CD4-positive, alpha-beta T cell treated with Interleukin-15 for 4 hours (primary cell): ENCODE data around the gene PRIM2.
"Not testable (repeated sequence)": the region's sequence is repeated elsewhere in the genome, so short reads cannot be mapped to it uniquely, and the experiment has no call there.

ENCODE experiments used
- DNase-seq: peaks from one replicate; pipeline ENCODE4 v3.0.0-alpha.2; 2020; ENCODE audit warnings: low spot score

Gene PRIM2

GRCh38 chr6:57505251-57505650 lies 187.8 kb downstream of the PRIM2 start:
- DNase-seq, result not testable (repeated sequence)

GRCh38 chr6:57510390-57510789 lies 193.0 kb downstream of the PRIM2 start:
- DNase-seq, result not testable (repeated sequence)

DNA sequence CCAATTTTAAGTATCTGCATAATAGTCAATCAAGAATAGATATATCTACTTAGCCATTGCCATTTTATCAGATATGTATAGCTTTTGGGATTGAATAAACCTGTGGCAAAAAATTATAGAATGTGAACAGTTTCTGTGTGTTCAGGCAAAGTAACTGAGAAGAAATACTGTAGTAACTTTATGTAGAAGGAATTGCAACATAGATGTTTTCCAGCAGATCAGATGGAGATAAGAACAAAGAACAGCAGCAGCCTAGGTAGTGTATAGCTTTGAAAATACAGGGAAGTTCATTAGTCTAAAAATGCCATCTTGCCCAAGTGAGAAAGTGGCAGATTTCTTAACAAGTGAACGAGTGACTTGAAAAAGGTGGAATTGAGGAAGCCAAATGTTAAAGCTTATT lies 197.7 kb downstream of the PRIM2 start:
- not testable (repeated sequence) for DNase-seq

- not testable (repeated sequence) for DNase-seq
These were observed 198.4 kb downstream of the PRIM2 start for GRCh38 chr6:57515845-57516244.

- DNase-seq, result not testable (repeated sequence)
These were observed 199.3 kb downstream of the PRIM2 start for GRCh38 chr6:57516776-57517175.

DNA sequence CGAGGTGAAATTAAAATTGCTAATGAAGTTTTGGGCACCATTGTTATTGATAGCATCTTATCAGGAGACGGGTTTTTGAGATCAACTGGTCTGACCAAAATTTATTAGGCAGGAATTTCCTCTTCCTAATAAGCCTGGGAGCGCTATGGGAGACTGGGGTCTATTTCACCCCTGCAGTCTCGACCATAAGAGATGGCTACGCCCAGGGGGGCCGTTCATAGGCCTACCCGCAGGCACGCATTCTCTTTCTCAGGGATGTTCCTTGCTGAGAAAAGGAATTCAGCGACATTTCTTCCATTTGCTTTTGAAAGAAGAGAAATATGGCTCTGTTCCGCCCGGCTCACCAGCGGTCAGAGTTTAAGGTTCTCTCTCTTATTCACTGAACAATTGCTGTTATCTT lies 201.8 kb downstream of the PRIM2 start:
- DNase-seq, result not testable (repeated sequence)

- DNase-seq, result not testable (repeated sequence)
These were observed 203.7 kb downstream of the PRIM2 start for GRCh38 chr6:57521085-57521484.

GRCh38 chr6:57523221-57523620 lies 205.8 kb downstream of the PRIM2 start:
- DNase-seq, result not testable (repeated sequence)

- not testable (repeated sequence) for DNase-seq
These were observed 212.3 kb downstream of the PRIM2 start for GRCh38 chr6:57529755-57530154.

DNA sequence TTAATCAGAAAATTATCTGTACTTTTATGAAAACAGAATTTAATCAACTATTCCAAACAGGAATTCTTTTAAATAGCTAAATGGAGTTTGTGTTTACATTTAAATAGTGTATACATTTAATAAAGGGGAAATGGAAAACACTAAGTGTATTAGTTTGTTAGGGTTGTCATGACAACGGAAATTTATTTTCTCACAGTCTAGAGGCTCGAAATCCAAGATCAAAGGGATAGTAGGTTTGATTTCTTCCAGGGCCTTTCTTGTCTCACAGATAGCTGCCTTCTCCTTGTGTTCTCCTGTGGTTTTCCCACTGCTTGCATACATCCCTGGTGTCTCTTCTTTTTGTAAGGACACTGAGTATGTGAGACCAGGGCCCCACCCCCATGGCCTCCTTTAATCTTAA lies 215.2 kb downstream of the PRIM2 start:
- not testable (repeated sequence) for DNase-seq

- DNase-seq, result not testable (repeated sequence)
These were observed 217.7 kb downstream of the PRIM2 start for GRCh38 chr6:57535121-57535520.

DNA sequence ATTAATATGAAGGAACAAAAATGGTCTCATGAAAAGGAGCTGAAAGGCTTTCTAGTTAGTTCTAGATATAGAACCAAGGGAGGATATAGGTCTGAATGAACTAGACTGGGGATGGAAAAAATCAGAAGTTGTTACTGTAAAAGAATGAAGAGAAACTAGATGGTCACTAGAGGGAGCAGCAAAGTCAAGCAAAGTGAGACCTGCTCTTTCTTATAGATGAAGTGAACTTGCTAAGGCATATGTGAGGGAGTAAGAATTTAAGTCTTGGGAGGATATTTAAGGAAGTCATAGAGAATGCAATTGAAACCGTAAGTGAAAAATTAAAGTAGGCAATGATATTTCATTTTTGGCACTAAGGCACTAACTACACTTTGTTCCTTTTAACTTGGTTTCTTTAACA lies 218.6 kb downstream of the PRIM2 start:
- not testable (repeated sequence) for DNase-seq

GRCh38 chr6:57537916-57538315 lies 220.5 kb downstream of the PRIM2 start:
- not testable (repeated sequence) for DNase-seq

GRCh38 chr6:57551961-57552360 lies 234.5 kb downstream of the PRIM2 start:
- DNase-seq, result not testable (repeated sequence)

GRCh38 chr6:57557855-57558254 lies 240.4 kb downstream of the PRIM2 start:
- not testable (repeated sequence) for DNase-seq

GRCh38 chr6:57559170-57559569 lies 241.7 kb downstream of the PRIM2 start:
- not testable (repeated sequence) for DNase-seq

- not testable (repeated sequence) for DNase-seq
These were observed 244.8 kb downstream of the PRIM2 start for GRCh38 chr6:57562233-57562632.

DNA sequence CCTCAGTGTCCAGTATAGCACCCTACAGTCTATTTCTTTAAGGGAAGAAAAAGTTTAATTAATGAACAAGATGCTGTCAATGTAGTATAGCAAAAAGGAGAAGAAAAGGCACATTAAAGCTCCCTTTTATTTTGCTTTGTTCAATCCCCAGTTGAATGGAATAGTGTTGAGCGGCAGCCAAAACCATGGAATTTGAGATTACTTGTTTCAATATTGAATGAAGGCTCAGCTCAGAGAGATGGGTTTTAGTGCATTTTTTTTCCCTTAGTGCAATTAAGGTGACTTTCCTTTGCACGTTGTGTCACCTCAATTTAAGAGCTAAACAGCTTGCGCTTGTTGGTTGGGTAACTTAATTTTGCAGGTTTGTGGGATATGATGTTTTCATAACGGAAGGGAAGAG lies 254.7 kb downstream of the PRIM2 start:
- DNase-seq, result not testable (repeated sequence)

DNA sequence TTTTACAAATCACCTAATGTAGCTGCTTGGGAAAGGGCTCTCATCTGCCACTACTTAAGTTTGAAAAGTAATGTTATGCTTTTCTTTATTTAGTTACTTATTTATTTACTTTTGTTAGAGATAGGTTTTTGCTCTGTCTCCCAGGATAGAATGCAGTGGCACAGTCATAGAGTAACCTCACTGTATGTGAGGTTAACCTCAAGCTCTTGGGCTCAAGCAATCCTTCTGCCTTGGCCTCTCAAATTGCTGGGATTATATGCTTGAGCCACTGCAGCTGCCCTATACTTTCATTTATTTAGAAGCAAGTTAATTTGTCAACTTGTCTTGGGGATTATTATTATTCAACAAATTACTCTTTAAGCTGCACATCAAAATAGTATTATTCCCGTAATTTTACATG lies 255.4 kb downstream of the PRIM2 start:
- DNase-seq, result not testable (repeated sequence)

DNA sequence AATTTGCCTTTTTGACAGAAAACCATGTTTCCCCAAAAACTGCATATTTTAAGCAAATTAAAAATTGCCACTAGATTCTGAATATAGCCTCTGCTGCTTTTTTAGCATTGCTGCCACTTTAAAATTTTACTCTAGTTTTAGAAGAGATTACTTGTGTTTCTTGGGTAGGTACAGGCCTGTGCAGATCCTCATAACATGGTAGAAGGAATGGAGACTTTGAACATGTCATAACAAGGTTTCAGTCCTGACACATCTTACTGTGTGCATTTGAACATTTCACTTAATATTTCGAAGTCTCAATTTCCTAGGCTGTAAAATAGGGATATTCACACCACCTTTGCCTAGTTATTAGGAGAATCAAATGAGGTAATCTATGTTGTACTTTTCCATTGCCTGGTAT lies 259.6 kb downstream of the PRIM2 start:
- DNase-seq, result not testable (repeated sequence)

GRCh38 chr6:57579489-57579888 lies 262.1 kb downstream of the PRIM2 start:
- DNase-seq, result not testable (repeated sequence)

DNA sequence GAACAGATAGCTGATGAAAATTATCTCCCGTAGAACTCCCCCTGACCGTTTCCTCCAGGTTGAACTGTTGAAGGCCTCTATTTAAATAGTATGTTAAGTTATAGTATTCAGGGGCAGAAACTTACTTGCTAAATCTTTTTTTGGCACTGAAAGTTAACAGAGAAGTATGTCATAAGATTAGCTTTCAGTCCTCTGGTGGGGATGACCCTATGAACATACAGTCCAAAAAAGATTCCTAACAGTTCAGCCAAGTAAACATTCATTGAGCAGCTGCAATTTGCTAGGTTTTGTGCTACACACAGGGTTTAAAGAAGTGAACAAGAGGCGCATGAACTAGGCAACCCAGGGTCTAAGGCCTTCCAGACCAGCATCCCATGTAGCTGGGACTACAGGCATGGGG lies 264.2 kb downstream of the PRIM2 start:
- not testable (repeated sequence) for DNase-seq

GRCh38 chr6:57601105-57601504 lies 283.7 kb downstream of the PRIM2 start:
- not testable (repeated sequence) for DNase-seq

GRCh38 chr6:57605303-57605702 lies 287.9 kb downstream of the PRIM2 start:
- not testable (repeated sequence) for DNase-seq

- DNase-seq, result not testable (repeated sequence)
These were observed 288.9 kb downstream of the PRIM2 start for GRCh38 chr6:57606331-57606730.
